ENCODE data around the gene EP300. TPM values are rescaled to one million over a fixed set of nuclear protein-coding genes. Genes with fewer than 3 reads are reported as not detected.
"Not testable (repeated sequence)": the region's sequence is repeated elsewhere in the genome, so short reads cannot be mapped to it uniquely, and the experiment has no call there.

Gene EP300
- total RNA-seq: 10 to 100 TPM; 40.5 to 61.2 TPM

DNA sequence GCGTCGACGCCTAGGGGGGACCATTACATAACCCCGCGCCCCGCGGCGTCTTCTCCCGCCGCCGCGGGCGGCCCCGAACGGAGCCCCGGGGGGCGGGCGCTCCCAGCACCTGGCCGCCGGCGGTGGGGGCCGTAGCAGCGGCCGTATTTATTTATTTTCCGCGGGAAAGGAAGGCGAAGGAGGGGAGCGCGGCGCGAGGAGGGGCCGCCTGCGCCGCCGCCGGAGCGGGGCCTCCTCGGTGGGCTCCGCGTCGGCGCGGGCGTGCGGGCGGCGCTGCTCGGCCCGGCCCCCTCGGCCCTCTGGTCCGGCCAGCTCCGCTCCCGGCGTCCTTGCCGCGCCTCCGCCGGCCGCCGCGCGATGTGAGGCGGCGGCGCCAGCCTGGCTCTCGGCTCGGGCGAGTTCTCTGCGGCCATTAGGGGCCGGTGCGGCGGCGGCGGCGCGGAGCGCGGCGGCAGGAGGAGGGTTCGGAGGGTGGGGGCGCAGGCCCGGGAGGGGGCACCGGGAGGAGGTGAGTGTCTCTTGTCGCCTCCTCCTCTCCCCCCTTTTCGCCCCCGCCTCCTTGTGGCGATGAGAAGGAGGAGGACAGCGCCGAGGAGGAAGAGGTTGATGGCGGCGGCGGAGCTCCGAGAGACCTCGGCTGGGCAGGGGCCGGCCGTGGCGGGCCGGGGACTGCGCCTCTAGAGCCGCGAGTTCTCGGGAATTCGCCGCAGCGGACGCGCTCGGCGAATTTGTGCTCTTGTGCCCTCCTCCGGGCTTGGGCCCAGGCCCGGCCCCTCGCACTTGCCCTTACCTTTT, at the start of gene EP300:
Gene EP300 (plus strand): TSS at position 570 of the 795 bp plus-strand sequence. CDS start 413 bp downstream, outside the sequence.
- ATAC-seq (peak; percentile 42), DNase-seq (peak; percentile 92)
- no peaks in the 10 kb centered on the region for H3K27me3 Mint-ChIP-seq
- peak within 1 kb of the TSS; percentile 99 for H3K27ac Mint-ChIP-seq
- H3K9me3 Mint-ChIP-seq (ENCODE audit: low read depth): no peaks in the 10 kb centered on the region
- CTCF ChIA-PET: interaction anchor here (1.0 kb wide), 1 partner anchor 194 kb away, joined by 3 read pairs; no protein-coding TSS in a partner anchor
- POLR2A ChIA-PET: interaction anchor here (0.6 to 4.6 kb wide), 4 partner anchors 9 to 141 kb away, joined by 3 to 23 read pairs (median 4); partner anchors contain the start of gene RBX1
- H3K36me3 Mint-ChIP-seq (ENCODE audit: low read depth): peaks cover 21% of the 10 kb centered on the region
- peaks cover 32% of the 10 kb centered on the region for H3K4me1 Mint-ChIP-seq
- H3K4me3 Mint-ChIP-seq: peak within 1 kb of the TSS; percentile 98
- intact Hi-C loops (cut with DNase I, micrococcal nuclease): loop anchor here (2.0 to 5.0 kb wide), 4 partner anchors 115 to 1050 kb away; partner anchors contain the start of genes L3MBTL2 (in 1 of the 2), ST13 (in 1 of the 2), TOB2 (in 1 of the 2) and XPNPEP3 (in 1 of the 2)

DNA sequence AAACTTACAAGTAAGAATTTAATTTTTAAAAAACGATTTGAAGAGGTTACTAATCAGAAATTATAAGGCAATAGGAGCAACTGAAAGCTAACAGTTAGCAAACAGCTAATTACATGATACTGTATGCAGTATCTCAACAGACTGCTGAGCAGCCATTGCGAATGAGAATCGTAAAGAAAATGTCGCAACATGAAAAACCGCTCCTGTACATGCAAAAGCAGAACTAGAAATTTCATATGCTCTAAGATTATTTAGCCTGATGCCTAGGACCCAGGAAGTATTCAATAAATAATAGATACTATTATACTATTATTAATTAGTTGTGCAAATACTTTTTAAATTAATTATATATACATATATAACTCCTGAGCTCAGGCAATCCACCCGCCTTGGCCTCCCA, 48.7 kb upstream of the EP300 start:
- Mint-ChIP-seq H3K36me3 (ENCODE audit: low read depth) (no peaks in the 10 kb centered on the region), H3K27me3 (no peaks in the 10 kb centered on the region), H3K27ac (no peak overlapping the region), H3K9me3 (ENCODE audit: low read depth) (no peaks in the 10 kb centered on the region), H3K4me3 (no peak overlapping the region), H3K4me1 (no peaks in the 10 kb centered on the region)
- ATAC-seq: no peak
- POLR2A ChIA-PET: no interaction called here
- intact Hi-C loops (cut with DNase I, micrococcal nuclease): no loop called here
- no peak for DNase-seq
- CTCF ChIA-PET: no interaction called here

DNA sequence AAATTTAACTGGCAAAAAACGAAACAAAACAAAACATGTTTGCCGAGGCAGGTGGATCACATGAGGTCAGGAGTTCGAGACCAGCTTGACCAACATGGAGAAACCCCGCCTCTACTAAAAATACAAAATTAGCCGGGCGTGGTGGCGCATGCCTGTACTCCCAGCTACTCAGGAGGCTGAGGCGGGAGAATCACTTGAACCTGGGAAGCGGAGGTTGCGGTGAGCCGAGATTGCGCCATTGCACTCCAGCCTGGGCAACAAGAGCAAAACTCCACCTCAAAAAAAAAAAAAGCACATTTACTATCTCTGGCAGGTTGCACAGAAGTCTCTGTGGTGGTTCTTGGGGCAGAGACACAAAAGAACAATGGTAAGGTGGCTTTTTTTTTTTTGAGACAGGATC, 46.8 kb upstream of the EP300 start:
- H3K27ac Mint-ChIP-seq; H3K27me3 Mint-ChIP-seq; H3K4me3 Mint-ChIP-seq; CTCF ChIA-PET; intact Hi-C loops (cut with DNase I, micrococcal nuclease); H3K36me3 Mint-ChIP-seq (ENCODE audit: low read depth); ATAC-seq; H3K4me1 Mint-ChIP-seq; DNase-seq; H3K9me3 Mint-ChIP-seq (ENCODE audit: low read depth): not testable (repeated sequence)
- POLR2A ChIA-PET: interaction anchor here (0.6 kb wide), 1 partner anchor 12 kb away, joined by 3 read pairs; no protein-coding TSS in a partner anchor

DNA sequence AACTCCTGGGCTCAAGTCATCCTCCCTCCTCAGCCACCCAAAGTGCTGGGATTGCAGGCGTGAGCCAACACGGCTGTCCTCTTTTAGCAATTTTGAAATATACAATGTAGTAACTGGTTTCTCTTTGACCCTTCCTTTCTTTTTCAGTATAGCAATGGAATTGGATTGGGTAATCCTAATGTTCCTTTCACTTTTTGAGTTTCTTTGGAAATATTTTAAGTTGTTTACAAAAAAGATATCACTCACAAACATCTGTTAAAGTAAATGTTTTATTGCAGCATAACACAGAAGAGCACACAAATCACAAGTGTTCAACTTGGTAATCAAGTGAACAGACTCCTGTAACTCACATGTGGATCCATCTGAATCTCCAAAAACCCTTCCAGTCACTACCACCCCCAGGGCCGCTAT, 44.6 kb upstream of the EP300 start:
- H3K4me3 Mint-ChIP-seq: no peak overlapping the region
- ATAC-seq: no peak
- no peak for DNase-seq
- no peaks in the 10 kb centered on the region for H3K36me3 Mint-ChIP-seq (ENCODE audit: low read depth)
- no peaks in the 10 kb centered on the region for H3K9me3 Mint-ChIP-seq (ENCODE audit: low read depth)
- H3K27ac Mint-ChIP-seq: no peak overlapping the region
- ChIA-PET CTCF (no interaction called here), POLR2A (no interaction called here)
- intact Hi-C loops (cut with DNase I, micrococcal nuclease): no loop called here
- H3K4me1 Mint-ChIP-seq: peaks cover 4% of the 10 kb centered on the region
- H3K27me3 Mint-ChIP-seq: no peaks in the 10 kb centered on the region

DNA sequence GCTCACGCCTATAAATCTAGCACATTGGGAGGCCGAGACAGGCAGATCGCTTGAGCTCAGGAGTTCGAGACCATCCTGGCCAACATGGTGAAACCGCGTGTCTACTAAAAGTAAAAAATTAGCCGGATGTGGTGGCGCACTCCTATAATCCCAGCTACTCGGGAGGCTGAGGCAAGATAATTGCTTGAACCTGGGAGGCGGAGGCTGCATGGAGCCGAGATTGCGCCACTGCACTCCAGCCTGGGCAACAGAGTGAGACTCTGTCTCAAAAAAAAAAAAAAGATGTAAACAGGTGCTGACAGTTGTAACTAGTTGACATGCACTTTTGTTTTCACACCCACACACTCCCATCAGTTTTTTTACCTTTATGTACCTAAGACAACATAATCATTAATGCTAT, 44.0 kb upstream of the EP300 start:
- ATAC-seq, CTCF ChIA-PET: not testable (repeated sequence)

DNA sequence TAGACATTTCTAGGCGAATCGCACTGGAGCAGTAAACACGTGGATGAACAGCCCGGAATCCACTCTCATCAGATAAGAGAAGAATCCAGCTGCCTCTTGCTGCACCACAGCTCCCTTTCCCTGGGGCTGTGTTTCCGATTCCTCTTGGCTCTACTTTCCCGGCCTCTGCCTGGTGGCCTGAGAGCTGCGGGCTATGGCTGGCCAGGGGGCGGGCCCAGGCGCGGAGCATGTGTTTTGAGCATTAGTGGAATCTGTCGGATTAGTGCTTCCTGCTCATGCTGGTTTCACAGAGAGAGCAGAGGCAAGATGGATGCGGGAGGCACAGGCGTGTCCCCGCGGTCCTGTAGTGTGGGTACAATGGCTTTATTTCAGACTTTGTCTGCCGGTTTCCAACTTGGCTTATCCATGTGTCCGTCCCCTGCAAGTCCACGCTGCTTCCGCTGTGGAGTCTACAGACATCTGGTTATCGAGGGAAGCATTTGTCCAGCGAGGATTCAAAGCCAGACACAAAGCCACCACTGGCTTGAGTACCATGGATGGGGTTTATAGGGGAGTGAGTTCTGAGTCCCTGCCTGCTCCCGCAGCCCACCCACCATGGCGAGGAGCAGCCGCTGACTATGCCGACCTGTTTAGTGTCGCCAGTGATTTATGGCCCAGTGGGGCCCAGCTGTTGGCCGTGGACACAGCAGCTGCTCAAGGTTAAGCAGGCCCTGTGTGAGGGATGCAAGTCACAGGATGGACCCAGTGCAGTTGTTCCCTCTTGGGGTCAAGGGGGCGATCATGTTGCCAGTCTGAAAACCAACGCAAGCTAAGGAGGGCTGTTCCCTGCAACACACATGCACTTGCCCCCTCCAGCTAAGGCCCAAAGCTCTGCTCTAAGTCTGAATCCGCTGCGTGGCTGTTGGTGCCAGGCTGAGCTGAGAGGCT, 43.3 kb upstream of the EP300 start:
- POLR2A ChIA-PET: interaction anchor here (0.5 kb wide), 1 partner anchor 31 kb away, joined by 8 read pairs; no protein-coding TSS in a partner anchor
- no peak for ATAC-seq

More for the DNA sequence above, 44.0 kb upstream of the EP300 start:
- H3K9me3 Mint-ChIP-seq (ENCODE audit: low read depth); H3K36me3 Mint-ChIP-seq (ENCODE audit: low read depth); H3K4me3 Mint-ChIP-seq; POLR2A ChIA-PET; H3K4me1 Mint-ChIP-seq; intact Hi-C loops (cut with DNase I, micrococcal nuclease); H3K27me3 Mint-ChIP-seq; H3K27ac Mint-ChIP-seq; DNase-seq: not testable (repeated sequence)

DNA sequence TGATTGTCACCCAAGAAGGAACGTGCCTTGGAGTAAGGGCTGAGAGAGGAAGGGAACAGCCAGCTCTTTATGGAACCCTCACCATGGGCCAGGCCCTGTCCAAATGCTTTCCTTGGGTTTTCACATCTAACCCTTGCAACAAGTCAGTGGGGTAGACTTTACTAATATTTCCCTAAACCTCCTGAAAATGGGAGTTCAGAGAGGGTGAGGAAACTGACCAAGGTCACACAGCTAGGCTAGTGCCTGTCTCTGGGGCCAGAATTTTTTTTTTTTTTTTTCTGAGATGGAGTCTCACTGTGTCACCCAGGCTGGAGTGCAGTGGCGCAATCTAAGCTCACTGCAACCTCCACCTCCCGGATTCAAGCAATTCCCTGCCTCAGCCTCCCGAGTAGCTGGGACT, 42.6 kb upstream of the EP300 start:
- POLR2A ChIA-PET: interaction anchor here (0.5 kb wide), 1 partner anchor 32 kb away, joined by 8 read pairs; no protein-coding TSS in a partner anchor
- DNase-seq; H3K36me3 Mint-ChIP-seq (ENCODE audit: low read depth); H3K4me3 Mint-ChIP-seq; H3K27me3 Mint-ChIP-seq; intact Hi-C loops (cut with DNase I, micrococcal nuclease); H3K9me3 Mint-ChIP-seq (ENCODE audit: low read depth); ATAC-seq; H3K27ac Mint-ChIP-seq; CTCF ChIA-PET: not testable (repeated sequence)
- peaks cover 12% of the 10 kb centered on the region for H3K4me1 Mint-ChIP-seq

More for the DNA sequence above, 43.3 kb upstream of the EP300 start:
- Mint-ChIP-seq H3K4me3 (no peak overlapping the region), H3K9me3 (ENCODE audit: low read depth) (no peaks in the 10 kb centered on the region), H3K36me3 (ENCODE audit: low read depth) (no peaks in the 10 kb centered on the region), H3K27ac (no peak overlapping the region), H3K4me1 (peaks cover 12% of the 10 kb centered on the region), H3K27me3 (no peaks in the 10 kb centered on the region)
- intact Hi-C loops (cut with DNase I, micrococcal nuclease): no loop called here
- no peak for DNase-seq
- CTCF ChIA-PET: no interaction called here

DNA sequence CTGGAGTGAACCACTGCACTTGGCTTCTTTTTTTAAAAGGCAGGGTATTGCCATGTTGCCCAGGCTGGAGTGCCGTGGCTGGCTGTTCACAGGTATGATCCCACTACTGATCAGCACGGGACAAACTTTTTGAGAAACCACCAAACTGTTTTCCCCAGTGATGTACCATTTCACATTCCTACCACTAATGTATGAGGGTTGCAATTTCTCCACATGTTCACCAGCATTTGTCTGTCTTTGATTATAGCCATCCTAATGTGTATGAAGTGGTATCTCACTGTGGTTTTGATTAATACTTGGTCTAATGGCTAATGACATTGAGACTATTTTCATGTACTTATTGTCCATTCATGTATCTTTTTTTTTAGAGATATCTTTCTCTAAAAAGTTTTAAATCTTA, 41.5 kb upstream of the EP300 start:
- POLR2A ChIA-PET: no interaction called here
- DNase-seq: no peak
- no peak for ATAC-seq
- intact Hi-C loops (cut with DNase I, micrococcal nuclease): no loop called here
- CTCF ChIA-PET: no interaction called here
- H3K4me3 Mint-ChIP-seq: no peak overlapping the region
- no peaks in the 10 kb centered on the region for H3K27me3 Mint-ChIP-seq
- no peaks in the 10 kb centered on the region for H3K36me3 Mint-ChIP-seq (ENCODE audit: low read depth)
- H3K27ac Mint-ChIP-seq: no peak overlapping the region
- peaks cover 12% of the 10 kb centered on the region for H3K4me1 Mint-ChIP-seq
- H3K9me3 Mint-ChIP-seq (ENCODE audit: low read depth): no peaks in the 10 kb centered on the region

DNA sequence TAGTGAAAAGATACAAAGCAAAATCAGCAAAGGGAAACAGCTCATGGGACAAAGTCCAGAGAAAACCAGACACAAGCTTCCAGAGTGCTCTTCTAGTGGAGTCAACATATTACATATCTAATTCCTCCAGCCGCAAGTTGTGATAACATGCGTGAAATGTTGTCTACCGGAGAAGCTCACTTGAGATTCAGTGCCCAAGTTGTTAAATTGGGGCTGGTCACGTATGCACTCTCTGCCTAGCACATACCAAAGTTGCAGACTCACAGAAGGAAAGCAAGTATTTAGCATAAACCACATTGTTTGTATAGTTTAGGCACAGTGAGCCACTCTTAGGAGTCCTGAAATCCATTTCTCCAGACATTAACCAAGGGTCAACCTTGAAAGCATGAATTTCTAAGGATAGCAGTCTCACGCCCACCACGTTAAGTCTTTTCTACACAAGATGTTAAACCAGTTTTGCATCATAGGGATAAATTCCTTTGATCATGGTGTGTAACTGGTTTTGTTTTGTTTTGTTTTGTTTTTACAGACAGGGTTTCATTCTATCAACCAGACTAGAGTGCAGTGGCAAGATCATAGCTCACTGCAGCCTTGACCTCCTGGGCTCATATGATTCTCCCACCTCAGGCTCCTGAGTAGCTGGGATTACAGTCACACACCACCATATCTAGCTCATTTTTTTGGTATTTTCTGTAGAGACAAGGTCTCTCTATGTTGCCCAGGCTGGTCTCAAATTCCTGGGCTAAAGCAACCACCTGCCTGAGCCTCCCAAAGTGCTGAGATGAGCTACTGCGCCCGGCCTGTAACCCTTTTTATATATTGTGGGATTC, 39.5 kb upstream of the EP300 start:
- POLR2A ChIA-PET: no interaction called here
- H3K27ac Mint-ChIP-seq: no peak overlapping the region
- intact Hi-C loops (cut with DNase I, micrococcal nuclease): no loop called here

DNA sequence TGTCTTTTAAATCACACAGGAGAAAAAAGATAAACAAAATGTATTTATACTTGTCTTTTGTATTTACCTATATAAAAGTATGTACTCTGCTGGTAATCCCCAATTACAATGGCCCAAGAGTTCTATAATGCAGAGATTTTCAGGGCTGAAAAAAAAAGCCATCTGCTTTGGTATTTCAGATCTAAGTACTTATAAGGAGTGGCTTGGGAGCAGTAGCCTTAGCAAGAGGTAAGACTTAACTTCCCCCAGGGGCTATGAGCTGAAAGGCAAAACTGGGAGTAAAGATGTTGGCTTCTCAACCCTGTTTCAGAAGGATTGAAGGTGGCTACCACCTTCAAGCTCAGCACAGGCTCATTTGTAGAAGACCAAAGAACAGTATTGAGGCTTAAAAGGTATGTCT, 35.3 kb upstream of the EP300 start:
- Mint-ChIP-seq H3K27me3 (no peaks in the 10 kb centered on the region), H3K4me3 (no peak overlapping the region), H3K36me3 (ENCODE audit: low read depth) (no peaks in the 10 kb centered on the region), H3K27ac (no peak overlapping the region), H3K4me1 (peaks cover 12% of the 10 kb centered on the region), H3K9me3 (ENCODE audit: low read depth) (no peaks in the 10 kb centered on the region)
- DNase-seq: no peak
- ChIA-PET POLR2A (no interaction called here), CTCF (no interaction called here)
- ATAC-seq: no peak
- intact Hi-C loops (cut with DNase I, micrococcal nuclease): no loop called here

More for the DNA sequence above, 39.5 kb upstream of the EP300 start:
- H3K9me3 Mint-ChIP-seq (ENCODE audit: low read depth): no peaks in the 10 kb centered on the region
- H3K36me3 Mint-ChIP-seq (ENCODE audit: low read depth): no peaks in the 10 kb centered on the region
- H3K27me3 Mint-ChIP-seq: no peaks in the 10 kb centered on the region
- H3K4me3 Mint-ChIP-seq: no peak overlapping the region
- CTCF ChIA-PET: interaction anchor here (0.6 to 0.7 kb wide), 2 partner anchors 9 to 70 kb away, joined by 3 read pairs; no protein-coding TSS in a partner anchor
- ATAC-seq (no peak), DNase-seq (no peak)
- peaks cover 12% of the 10 kb centered on the region for H3K4me1 Mint-ChIP-seq

DNA sequence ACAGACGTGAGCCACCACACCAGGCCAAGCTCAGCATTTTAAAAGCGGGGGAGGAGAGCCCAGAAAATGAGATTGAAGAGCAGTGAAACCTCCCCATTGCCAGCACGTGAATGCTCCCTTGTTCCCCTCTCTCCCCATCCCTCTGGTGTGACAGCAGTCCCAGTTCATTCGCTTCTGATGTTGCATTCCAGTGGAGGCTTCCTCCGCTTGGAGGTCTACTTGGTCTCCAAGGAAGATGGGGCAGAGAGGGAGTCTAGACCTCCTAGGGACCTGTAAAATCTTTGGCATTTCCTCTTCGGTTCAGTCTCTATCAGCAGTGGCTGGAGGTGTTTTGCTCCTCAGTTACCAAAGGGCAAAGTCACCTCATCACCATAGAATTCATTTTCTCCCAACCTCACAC, 30.2 kb upstream of the EP300 start:
- no peak overlapping the region for H3K4me3 Mint-ChIP-seq
- H3K4me1 Mint-ChIP-seq: no peaks in the 10 kb centered on the region
- H3K36me3 Mint-ChIP-seq (ENCODE audit: low read depth): no peaks in the 10 kb centered on the region
- ChIA-PET POLR2A (no interaction called here), CTCF (interaction anchor here (0.7 kb wide), 2 partner anchors 10 to 489 kb away, joined by 3 read pairs; no protein-coding TSS in a partner anchor)
- H3K27ac Mint-ChIP-seq: no peak overlapping the region
- no peaks in the 10 kb centered on the region for H3K27me3 Mint-ChIP-seq
- ATAC-seq: no peak
- no peaks in the 10 kb centered on the region for H3K9me3 Mint-ChIP-seq (ENCODE audit: low read depth)
- DNase-seq: no peak
- intact Hi-C loops (cut with DNase I, micrococcal nuclease): no loop called here
